RWPE2 (cell line): Measurements from ENCODE around the gene ZNF792.

ENCODE experiments used
- ATAC-seq: fragments of 200-7000 bp; cut with Tn5 transposase; 3 replicates; pipeline ENCODE4 v1.9.1; 2021; ENCODE audit warnings: low read depth
- DNase-seq: peaks from one replicate; pipeline ENCODE4 v3.0.0-alpha.2; 2020; ENCODE audit warnings: low spot score
- H3K27ac ChIP-seq: fragments of 450-650 bp; 2 replicates; pipeline ENCODE4 v1.5.1; 2017; ENCODE audit warnings: mild to moderate bottlenecking; ENCODE audit not compliant: poor library complexity, severe bottlenecking
- H3K27me3 ChIP-seq: fragments of 250-450 bp; sonication (Bioruptor Pico); 2 replicates; pipeline ENCODE4 v1.5.1; 2021; ENCODE audit warnings: mild to moderate bottlenecking, moderate library complexity; ENCODE audit not compliant: insufficient read depth, poor library complexity, severe bottlenecking
- H3K36me3 ChIP-seq: fragments of 250-450 bp; sonication (Bioruptor Pico); 2 replicates; pipeline ENCODE4 v1.5.1; 2020; ENCODE audit warnings: low read depth, mild to moderate bottlenecking, moderate library complexity
- H3K4me1 ChIP-seq: fragments of 250-450 bp; sonication (Bioruptor Pico); 2 replicates; pipeline ENCODE4 v1.5.1; 2021; ENCODE audit warnings: mild to moderate bottlenecking, moderate library complexity; ENCODE audit not compliant: insufficient read depth, poor library complexity, severe bottlenecking
- H3K4me3 ChIP-seq: fragments of 250-450 bp; sonication (Bioruptor Pico); 2 replicates; pipeline ENCODE4 v1.5.1; 2021; ENCODE audit warnings: mild to moderate bottlenecking, moderate library complexity; ENCODE audit not compliant: severe bottlenecking
- H3K9me3 ChIP-seq: fragments of 250-450 bp; sonication (Bioruptor Pico); 2 replicates; pipeline ENCODE4 v1.5.1; 2021; ENCODE audit warnings: mild to moderate bottlenecking, moderate library complexity; ENCODE audit not compliant: severe bottlenecking
- TF ChIP-seq, protein P1 (sequence below): fragments of 450-650 bp; IDR thresholded peaks from one replicate; pipeline ENCODE4 v1.5.1; 2017; ENCODE audit warnings: mild to moderate bottlenecking, moderate library complexity; ENCODE audit not compliant: poor library complexity, severe bottlenecking

Gene ZNF792

DNA sequence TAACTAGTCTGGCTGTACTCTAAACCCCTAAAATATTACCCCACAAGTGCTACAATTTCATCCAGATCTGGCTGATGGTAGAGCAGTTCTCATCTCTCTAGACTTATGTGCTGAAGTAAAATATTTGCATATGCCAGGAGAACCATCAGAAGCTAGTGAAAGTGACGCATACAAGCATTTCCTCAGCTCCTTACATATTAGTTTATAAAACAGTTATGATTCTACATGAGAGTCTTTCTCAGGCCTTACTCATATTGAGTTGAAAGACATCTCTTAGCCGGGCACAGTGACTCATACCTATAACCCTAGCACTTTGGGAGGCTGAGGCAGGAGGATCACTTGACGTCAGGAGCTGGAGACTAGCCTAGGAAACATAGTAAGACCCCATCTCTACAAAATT, 53.3 kb downstream of the ZNF792 start:
- no peak for DNase-seq
- no peak overlapping the region for H3K4me3 ChIP-seq
- no peak for ATAC-seq
- H3K9me3 ChIP-seq = no peaks in the 10 kb centered on the region
- no peaks in the 10 kb centered on the region for H3K36me3 ChIP-seq
- H3K4me1 ChIP-seq = no peaks in the 10 kb centered on the region
- H3K27ac ChIP-seq = no peak overlapping the region
- TF ChIP-seq, protein P1, sequence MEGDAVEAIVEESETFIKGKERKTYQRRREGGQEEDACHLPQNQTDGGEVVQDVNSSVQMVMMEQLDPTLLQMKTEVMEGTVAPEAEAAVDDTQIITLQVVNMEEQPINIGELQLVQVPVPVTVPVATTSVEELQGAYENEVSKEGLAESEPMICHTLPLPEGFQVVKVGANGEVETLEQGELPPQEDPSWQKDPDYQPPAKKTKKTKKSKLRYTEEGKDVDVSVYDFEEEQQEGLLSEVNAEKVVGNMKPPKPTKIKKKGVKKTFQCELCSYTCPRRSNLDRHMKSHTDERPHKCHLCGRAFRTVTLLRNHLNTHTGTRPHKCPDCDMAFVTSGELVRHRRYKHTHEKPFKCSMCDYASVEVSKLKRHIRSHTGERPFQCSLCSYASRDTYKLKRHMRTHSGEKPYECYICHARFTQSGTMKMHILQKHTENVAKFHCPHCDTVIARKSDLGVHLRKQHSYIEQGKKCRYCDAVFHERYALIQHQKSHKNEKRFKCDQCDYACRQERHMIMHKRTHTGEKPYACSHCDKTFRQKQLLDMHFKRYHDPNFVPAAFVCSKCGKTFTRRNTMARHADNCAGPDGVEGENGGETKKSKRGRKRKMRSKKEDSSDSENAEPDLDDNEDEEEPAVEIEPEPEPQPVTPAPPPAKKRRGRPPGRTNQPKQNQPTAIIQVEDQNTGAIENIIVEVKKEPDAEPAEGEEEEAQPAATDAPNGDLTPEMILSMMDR = no peak
- peaks cover 9% of the 10 kb centered on the region for H3K27me3 ChIP-seq
